HG02571 (cell line): ENCODE data around the gene CADPS.

ENCODE experiments used
- ATAC-seq: cut with Tn5 transposase; IDR thresholded peaks from one replicate; pipeline ENCODE4 v1.9.1; 2021; ENCODE audit warnings: mild to moderate bottlenecking, moderate library complexity; ENCODE audit not compliant: unreplicated experiment

CADPS gene

GRCh38 chr3:62567097-62568021, 307.9 kb downstream of the CADPS start:
- ATAC-seq, result no peak

GRCh38 chr3:62566022-62566557, 309.1 kb downstream of the CADPS start:
- no peak for ATAC-seq

- no peak for ATAC-seq
Measured at GRCh38 chr3:62562596-62562995, 312.6 kb downstream of the CADPS start.

- no peak for ATAC-seq
Measured at GRCh38 chr3:62562017-62562416, 313.2 kb downstream of the CADPS start.

GRCh38 chr3:62559831-62560445, 315.3 kb downstream of the CADPS start:
- ATAC-seq, result no peak

- no peak for ATAC-seq
Measured at GRCh38 chr3:62558549-62559112, 316.6 kb downstream of the CADPS start.

- ATAC-seq, result no peak
Measured at GRCh38 chr3:62557983-62558382, 317.2 kb downstream of the CADPS start.

GRCh38 chr3:62557450-62557849, 317.8 kb downstream of the CADPS start:
- no peak for ATAC-seq

- ATAC-seq, result no peak
Measured at GRCh38 chr3:62556121-62556815, 318.9 kb downstream of the CADPS start.

GRCh38 chr3:62554264-62554799, 320.9 kb downstream of the CADPS start:
- no peak for ATAC-seq

- ATAC-seq, result no peak
Measured at GRCh38 chr3:62553811-62554210, 321.4 kb downstream of the CADPS start.

GRCh38 chr3:62551556-62551955, 323.7 kb downstream of the CADPS start:
- ATAC-seq, result no peak

GRCh38 chr3:62550439-62550838, 324.8 kb downstream of the CADPS start:
- no peak for ATAC-seq

- ATAC-seq, result no peak
Measured at GRCh38 chr3:62548528-62549205, 326.5 kb downstream of the CADPS start.

- ATAC-seq, result no peak
Measured at GRCh38 chr3:62546266-62546665, 328.9 kb downstream of the CADPS start.

- no peak for ATAC-seq
Measured at GRCh38 chr3:62542185-62542584, 333.0 kb downstream of the CADPS start.

- ATAC-seq, result no peak
Measured at GRCh38 chr3:62539762-62540161, 335.5 kb downstream of the CADPS start.

- no peak for ATAC-seq
Measured at GRCh38 chr3:62538691-62539356, 336.4 kb downstream of the CADPS start.

GRCh38 chr3:62534326-62534725, 340.9 kb downstream of the CADPS start:
- no peak for ATAC-seq

GRCh38 chr3:62532796-62533195, 342.4 kb downstream of the CADPS start:
- ATAC-seq, result no peak
